HG02642 (cell line): ENCODE results near the gene MMP24.

Experiments
- ATAC-seq: cut with Tn5 transposase; IDR thresholded peaks from one replicate; pipeline ENCODE4 v1.9.1; 2021; ENCODE audit warnings: mild to moderate bottlenecking; ENCODE audit not compliant: unreplicated experiment, poor library complexity

The MMP24 gene

DNA sequence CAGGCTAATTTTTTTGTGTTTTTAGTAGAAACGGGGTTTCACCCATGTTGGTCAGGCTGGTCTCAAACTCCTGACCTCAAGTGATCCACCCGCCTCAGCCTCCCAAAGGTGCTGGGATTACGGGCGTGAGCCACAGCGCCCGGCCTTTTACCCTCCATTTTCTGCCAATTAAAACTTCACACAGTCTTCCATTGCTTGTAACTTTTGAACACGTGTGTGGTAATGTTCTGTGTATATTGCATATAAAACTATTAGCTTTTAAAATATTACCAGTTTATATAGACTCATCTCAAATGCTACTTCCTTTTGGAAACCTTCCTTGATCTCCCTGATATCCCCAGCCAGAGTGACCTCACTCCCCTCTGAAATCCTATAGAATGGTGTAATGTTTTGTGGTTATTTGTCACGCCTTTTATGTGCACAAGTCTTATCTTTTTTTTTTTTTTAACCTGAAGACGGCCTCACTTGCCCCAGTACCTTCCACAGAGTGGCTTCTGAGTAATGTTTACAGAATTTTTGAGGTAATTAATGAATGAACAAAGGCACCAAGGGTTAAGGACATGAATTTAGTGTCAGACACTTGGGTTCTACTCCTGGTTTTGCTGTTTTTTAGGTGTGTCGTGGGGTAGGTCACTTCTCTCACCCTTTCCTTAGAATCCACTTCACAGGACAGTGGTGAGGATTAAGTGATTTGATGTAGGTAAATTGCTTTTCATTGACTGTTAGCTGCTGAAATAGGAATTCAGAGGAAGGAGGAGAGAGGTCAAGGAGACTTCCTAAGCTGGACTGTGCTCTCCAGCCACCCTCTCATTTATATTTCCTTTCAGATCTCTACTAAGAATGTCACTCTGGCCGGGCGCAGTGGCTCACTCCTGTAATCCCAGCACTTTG is 11.2 kb upstream of the MMP24 start:
- ATAC-seq = no peak

GRCh38 chr20:35216541-35216940 is 9.9 kb upstream of the MMP24 start:
- no peak for ATAC-seq

DNA sequence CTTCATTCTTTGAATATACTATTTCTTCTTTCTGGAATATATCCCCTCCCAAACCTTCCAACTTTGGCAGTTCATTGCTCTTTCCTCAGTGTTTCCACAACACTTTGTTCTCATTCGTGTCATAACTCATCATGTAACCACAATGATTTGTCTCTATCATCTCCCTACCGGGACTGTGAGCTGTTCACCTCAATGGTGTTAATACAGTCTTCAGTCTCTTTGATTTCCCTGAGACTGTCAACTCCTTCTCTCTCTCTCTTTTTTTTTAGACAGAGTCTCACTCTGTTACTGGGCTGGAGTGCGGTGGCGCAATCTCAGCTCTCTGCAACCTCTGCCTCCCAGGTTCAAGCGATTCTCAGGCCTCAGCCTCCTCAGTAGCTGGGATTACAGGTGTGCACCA is 2.5 kb upstream of the MMP24 start:
- no peak for ATAC-seq

- no peak for ATAC-seq
Measured at GRCh38 chr20:35224536-35224935, 2.0 kb upstream of the MMP24 start.

- no peak for ATAC-seq
Measured at GRCh38 chr20:35225319-35226125, 968 bp upstream of the MMP24 start.

- no peak for ATAC-seq
Measured at GRCh38 chr20:35226884-35227681, 593 bp downstream of the MMP24 start.

DNA sequence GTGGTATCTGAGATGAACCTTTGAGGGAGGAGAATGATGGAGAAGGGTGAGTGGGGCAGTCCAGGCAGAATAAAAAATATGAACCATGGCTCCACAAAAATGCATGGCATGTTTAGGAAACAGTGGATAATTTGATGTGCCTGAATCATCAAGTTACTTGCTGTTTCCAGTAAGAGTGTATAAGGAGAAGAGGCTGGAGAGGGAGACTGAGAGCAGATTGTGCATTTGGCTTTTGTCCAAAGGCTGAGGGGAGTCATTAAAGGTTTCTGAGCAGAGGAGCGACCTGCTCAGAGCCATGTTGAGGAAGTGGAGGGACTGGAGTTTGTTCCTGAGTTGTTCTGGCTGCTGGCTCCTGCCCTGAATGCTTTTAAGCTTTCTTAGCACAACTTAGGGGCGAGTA is 6.1 kb downstream of the MMP24 start:
- no peak for ATAC-seq

DNA sequence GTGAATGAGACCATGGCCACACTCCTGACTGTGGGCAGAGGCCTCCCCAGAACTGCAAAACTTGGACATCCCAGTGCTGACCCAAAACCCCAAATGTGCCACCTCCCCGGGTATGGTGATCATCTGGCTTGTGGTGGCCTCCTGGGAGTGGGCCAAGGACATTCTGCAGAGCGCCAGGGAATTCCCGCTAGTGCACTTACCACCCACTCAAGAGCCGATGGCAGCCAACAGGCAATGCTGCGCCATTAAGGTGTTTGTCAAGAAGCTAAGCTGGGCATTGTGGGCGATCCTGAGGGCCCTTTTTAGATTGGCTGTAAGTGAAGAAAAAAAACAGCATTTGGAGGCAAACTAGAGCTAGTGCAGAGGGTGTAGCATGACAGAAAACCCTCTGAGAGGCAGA is 9.4 kb downstream of the MMP24 start:
- ATAC-seq = no peak

GRCh38 chr20:35237486-35237885 is 11.0 kb downstream of the MMP24 start:
- no peak for ATAC-seq

DNA sequence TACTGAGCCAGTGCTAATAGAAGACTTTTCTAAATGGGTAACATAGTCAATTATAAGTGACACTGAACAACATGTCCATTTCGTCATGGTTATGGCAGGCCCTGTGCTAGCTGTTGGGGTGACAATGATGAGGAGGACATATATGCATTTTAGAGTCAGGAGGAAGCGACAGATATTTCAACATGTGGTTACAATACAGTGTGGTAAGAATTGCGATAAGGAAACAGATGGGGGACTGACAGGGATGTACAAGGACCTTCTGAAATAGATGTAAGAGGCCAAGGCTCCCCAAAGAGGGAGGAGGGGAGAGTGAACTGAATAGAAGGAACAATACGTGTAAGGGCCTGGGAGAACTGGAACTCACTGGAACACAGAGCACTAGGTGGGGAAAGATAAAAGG is 11.7 kb downstream of the MMP24 start:
- no peak for ATAC-seq

GRCh38 chr20:35238735-35239134 is 12.2 kb downstream of the MMP24 start:
- no peak for ATAC-seq

DNA sequence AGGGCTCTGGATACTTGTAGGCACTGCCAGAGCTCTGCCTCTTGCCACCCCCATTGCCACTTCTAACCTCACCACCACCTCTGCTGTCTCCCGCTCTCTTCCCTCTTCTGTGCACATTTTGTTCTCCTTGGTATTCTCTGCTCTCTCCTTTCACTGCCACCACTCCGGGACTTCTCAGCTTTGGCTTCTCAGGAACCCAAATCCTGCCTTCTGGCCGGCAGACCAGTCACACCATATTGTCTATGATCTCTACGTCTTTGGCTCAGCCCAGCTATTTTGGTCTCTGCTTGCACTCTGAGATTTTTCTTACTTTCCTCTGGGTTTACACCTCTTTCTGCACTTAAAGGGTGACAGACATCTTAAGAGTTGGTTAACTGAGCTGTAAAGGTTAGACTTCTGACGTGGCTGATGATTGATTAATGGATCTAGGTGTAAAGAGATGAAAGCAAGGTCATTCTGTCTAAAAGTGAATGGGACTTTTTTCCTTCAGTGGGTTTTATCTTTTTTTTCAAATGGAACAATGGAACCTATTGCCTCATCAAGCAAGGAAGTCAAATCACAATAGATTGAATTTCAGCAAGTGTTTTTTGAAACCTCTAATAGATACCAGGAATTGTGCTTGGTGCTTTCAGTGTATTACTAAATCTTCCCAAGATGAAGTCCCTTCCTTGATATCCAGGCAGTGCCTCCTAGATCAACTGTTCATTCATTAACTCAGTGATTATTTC is 13.8 kb downstream of the MMP24 start:
- no peak for ATAC-seq

DNA sequence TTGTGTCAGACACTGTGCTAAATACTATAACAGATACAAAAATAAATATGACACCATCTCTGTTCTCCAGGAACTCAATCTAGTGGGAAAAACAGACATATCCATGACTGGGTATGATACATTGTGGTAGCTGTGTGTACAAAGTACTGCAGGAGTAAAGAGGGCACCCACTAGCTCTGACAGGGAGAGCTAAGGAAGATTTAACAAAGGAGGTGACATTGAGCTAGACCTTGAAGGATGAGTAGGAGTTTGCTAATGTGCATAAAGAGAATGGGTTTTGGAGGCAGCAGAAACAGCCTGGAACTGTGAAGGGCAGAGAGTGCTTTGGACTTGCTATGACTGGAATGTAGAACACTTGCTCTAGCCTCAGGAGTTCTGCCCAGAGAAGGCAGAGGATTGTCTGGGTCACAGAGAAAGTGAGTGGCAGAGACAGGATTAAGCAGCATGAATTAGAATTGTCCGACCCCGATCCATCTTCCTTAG is 14.4 kb downstream of the MMP24 start:
- ATAC-seq = no peak

GRCh38 chr20:35243317-35243716 is 16.8 kb downstream of the MMP24 start:
- ATAC-seq = no peak

DNA sequence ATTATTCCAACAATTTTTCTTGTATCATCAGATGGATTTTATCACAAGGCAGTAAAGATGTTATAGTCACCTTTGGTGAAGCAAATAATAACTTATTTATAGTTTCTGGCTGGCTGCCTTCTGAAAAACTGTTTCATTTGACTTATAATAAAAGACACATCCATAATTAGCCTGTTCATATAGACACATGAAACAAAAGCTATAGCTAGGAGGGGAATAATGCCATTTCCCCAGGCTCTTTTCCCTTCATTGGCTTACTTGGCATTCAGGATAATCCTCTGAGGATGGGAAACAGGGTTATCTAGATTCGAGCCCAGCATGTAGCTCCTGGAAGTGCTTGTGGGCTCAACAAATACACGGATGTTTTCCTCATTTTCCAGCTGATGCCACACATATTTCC is 17.5 kb downstream of the MMP24 start:
- ATAC-seq = no peak

DNA sequence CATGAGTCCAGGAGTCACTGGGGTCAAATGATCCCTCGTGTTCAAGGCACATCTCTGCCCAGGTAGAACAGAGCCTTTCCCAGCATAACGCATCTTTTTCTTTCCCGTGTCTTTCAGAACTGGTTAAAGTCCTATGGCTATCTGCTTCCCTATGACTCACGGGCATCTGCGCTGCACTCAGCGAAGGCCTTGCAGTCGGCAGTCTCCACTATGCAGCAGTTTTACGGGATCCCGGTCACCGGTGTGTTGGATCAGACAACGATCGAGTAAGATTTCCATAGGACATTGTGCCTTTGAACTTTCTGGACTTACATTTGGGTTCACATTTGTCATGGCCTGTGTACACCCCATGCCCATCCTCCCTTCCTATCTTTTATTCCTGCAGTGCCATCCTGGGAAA is 20.2 kb downstream of the MMP24 start:
- no peak for ATAC-seq

- no peak for ATAC-seq
Measured at GRCh38 chr20:35248641-35249475, 22.4 kb downstream of the MMP24 start.

DNA sequence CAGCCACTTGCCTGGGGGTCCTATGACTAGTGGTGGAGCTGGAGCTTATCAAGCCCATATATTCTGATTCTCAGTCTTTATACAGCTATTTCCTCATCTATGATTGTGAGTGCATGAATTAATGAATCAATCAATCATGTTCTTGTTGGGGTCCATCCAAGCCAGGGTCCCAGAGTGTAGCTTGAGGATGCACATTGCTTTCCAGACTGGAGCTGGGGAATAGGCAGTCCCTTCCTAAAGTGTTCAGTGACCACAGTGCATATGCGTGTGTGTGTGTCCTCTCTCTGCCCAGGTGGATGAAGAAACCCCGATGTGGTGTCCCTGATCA is 25.1 kb downstream of the MMP24 start:
- no peak for ATAC-seq

DNA sequence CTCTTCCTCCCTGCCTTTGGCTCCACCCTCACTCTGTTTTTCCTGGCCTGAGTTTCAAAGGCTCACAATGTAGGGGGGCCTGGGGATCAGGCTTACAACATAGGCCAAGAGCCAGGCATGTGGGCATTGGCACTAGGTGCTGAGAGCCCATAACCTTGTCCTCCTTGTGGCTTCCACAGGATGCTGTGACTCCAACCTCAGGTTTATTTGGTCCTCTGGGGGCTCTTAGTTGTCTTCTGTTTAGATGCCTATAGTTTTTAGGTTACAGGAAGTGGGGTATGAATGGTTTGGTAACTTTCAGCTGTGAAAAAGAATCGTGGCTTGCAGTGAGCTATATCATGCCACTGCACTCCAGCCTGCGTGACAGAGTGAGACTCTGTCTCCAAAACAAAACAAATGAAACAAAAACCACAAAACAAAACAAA is 25.6 kb downstream of the MMP24 start:
- ATAC-seq = no peak
